Measurements from ENCODE around the gene SGK1.

The SGK1 gene

GRCh38 chr6:134169871-134170486, 147.9 kb downstream of the SGK1 start:
- DNase-seq (ENCODE audit: insufficient read length) (no peak), FAIRE-seq (no peak)
- TF ChIP-seq POLR2A (IDR thresholded peaks at IDR 0.05; ENCODE audit: low read depth, low read length) (no peak), TAF1 (IDR thresholded peaks at IDR 0.05; ENCODE audit: borderline replicate concordance, low read depth, low read length) (no peak), POLR2AphosphoS5 (IDR thresholded peaks at IDR 0.05; ENCODE audit: low read depth, low read length) (no peak)

GRCh38 chr6:134168590-134169208, 149.2 kb downstream of the SGK1 start:
- TF ChIP-seq TAF1 (IDR thresholded peaks at IDR 0.05; ENCODE audit: borderline replicate concordance, low read depth, low read length) (no peak), POLR2AphosphoS5 (IDR thresholded peaks at IDR 0.05; ENCODE audit: low read depth, low read length) (no peak), POLR2A (IDR thresholded peaks at IDR 0.05; ENCODE audit: low read depth, low read length) (no peak; the same call in 1 of the 2 replicates)
- FAIRE-seq (no peak), DNase-seq (ENCODE audit: insufficient read length) (no peak)

- FAIRE-seq, result no peak
- no peak for DNase-seq (ENCODE audit: insufficient read length)
- TF ChIP-seq POLR2AphosphoS5 (IDR thresholded peaks at IDR 0.05; ENCODE audit: low read depth, low read length), result no peak
- TF ChIP-seq POLR2A (IDR thresholded peaks at IDR 0.05; ENCODE audit: low read depth, low read length), result no peak
- no peak for TF ChIP-seq TAF1 (IDR thresholded peaks at IDR 0.05; ENCODE audit: borderline replicate concordance, low read depth, low read length)
Measured at GRCh38 chr6:134166511-134167261, 151.2 kb downstream of the SGK1 start.

GRCh38 chr6:134165561-134166201, 152.2 kb downstream of the SGK1 start:
- TF ChIP-seq TAF1 (IDR thresholded peaks at IDR 0.05; ENCODE audit: borderline replicate concordance, low read depth, low read length) (no peak), POLR2AphosphoS5 (IDR thresholded peaks at IDR 0.05; ENCODE audit: low read depth, low read length) (no peak), POLR2A (IDR thresholded peaks at IDR 0.05; ENCODE audit: low read depth, low read length) (no peak)
- DNase-seq (ENCODE audit: insufficient read length) (no peak), FAIRE-seq (no peak)

GRCh38 chr6:134164300-134164699, 153.6 kb downstream of the SGK1 start:
- DNase-seq (ENCODE audit: insufficient read length), result no peak
- no peak for TF ChIP-seq TAF1 (IDR thresholded peaks at IDR 0.05; ENCODE audit: borderline replicate concordance, low read depth, low read length)
- TF ChIP-seq POLR2AphosphoS5 (IDR thresholded peaks at IDR 0.05; ENCODE audit: low read depth, low read length), result no peak
- no peak for TF ChIP-seq POLR2A (IDR thresholded peaks at IDR 0.05; ENCODE audit: low read depth, low read length)
- FAIRE-seq, result no peak

GRCh38 chr6:134162932-134163331, 155.0 kb downstream of the SGK1 start:
- FAIRE-seq (no peak), DNase-seq (ENCODE audit: insufficient read length) (no peak)
- TF ChIP-seq TAF1 (IDR thresholded peaks at IDR 0.05; ENCODE audit: borderline replicate concordance, low read depth, low read length) (no peak), POLR2AphosphoS5 (IDR thresholded peaks at IDR 0.05; ENCODE audit: low read depth, low read length) (no peak), POLR2A (IDR thresholded peaks at IDR 0.05; ENCODE audit: low read depth, low read length) (no peak)

- TF ChIP-seq POLR2A (IDR thresholded peaks at IDR 0.05; ENCODE audit: low read depth, low read length), result no peak
- TF ChIP-seq TAF1 (IDR thresholded peaks at IDR 0.05; ENCODE audit: borderline replicate concordance, low read depth, low read length), result no peak
- no peak for TF ChIP-seq POLR2AphosphoS5 (IDR thresholded peaks at IDR 0.05; ENCODE audit: low read depth, low read length)
- DNase-seq (ENCODE audit: insufficient read length) (no peak), FAIRE-seq (no peak)
Measured at GRCh38 chr6:134161041-134161440, 156.9 kb downstream of the SGK1 start.

GRCh38 chr6:134152767-134153485, 165.0 kb downstream of the SGK1 start:
- no peak for TF ChIP-seq POLR2AphosphoS5 (IDR thresholded peaks at IDR 0.05; ENCODE audit: low read depth, low read length)
- DNase-seq (ENCODE audit: insufficient read length), result no peak
- FAIRE-seq, result no peak

GRCh38 chr6:134148566-134148965, 169.3 kb downstream of the SGK1 start:
- FAIRE-seq (no peak), DNase-seq (ENCODE audit: insufficient read length) (no peak)
- TF ChIP-seq POLR2AphosphoS5 (IDR thresholded peaks at IDR 0.05; ENCODE audit: low read depth, low read length) (no peak), TAF1 (IDR thresholded peaks at IDR 0.05; ENCODE audit: borderline replicate concordance, low read depth, low read length) (no peak), POLR2A (IDR thresholded peaks at IDR 0.05; ENCODE audit: low read depth, low read length) (no peak)

GRCh38 chr6:134147034-134147533, 170.8 kb downstream of the SGK1 start:
- no peak for TF ChIP-seq POLR2A (IDR thresholded peaks at IDR 0.05; ENCODE audit: low read depth, low read length)
- no peak for TF ChIP-seq POLR2AphosphoS5 (IDR thresholded peaks at IDR 0.05; ENCODE audit: low read depth, low read length)
- TF ChIP-seq TAF1 (IDR thresholded peaks at IDR 0.05; ENCODE audit: borderline replicate concordance, low read depth, low read length), result no peak
- FAIRE-seq (no peak), DNase-seq (ENCODE audit: insufficient read length) (no peak)

Measured in GM12892 (cell line).